Panc1 (cell line): ENCODE data around the gene NFE2L1.

Source experiments
- REST ChIP-seq, 2 experiments: IDR thresholded peaks; 2 replicates each; pipeline ENCODE4 v1.6.1; 2011 to 2012; ENCODE audit warnings: low read depth in 2 of 2, control low read depth in 1 of 2, low read length in 1 of 2, mild to moderate bottlenecking in 1 of 2, moderate library complexity in 1 of 2; ENCODE audit not compliant: insufficient read depth in 1 of 2
- SIN3A ChIP-seq: IDR thresholded peaks from 2 replicates; pipeline ENCODE4 v1.6.1; 2012; ENCODE audit warnings: low read depth, mild to moderate bottlenecking, low read length, moderate library complexity, borderline replicate concordance; ENCODE audit not compliant: insufficient read depth

DNA sequence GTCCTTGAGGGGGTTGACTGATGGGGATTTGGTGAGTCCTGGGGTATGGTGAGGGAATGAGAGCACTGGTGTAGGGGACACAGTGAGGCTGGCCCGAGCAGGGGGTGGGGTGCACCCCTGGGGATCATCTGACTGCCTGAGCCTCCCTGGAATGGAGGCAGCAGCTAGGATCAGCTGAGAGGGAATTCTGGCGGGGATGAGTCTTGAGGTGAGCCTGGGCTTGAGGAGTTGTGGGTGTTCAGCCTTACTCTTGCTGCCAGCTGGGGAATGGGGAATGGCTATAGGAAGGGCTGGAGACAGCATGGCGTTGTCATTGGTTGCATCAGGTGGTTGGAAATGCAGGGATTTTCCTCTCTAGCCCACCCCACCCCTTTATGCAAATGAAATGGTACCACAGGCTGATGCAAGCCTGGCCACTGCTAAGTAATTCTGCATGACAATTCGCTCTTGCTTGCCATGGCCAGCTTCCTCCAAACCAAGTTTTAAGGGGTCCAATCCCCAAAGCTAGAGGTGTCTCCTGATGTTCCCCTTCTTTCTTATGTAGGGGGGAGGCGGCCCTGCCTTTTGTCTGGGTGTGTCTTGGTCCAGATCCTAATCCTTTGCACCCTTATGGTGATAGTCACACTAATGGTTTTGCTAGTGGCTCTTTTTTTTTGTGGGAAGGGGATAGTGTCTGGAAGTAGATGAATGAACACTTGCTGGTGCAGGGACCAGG is 7.5 kb downstream of the NFE2L1 start:
- TF ChIP-seq SIN3A (no peak), REST (IDR thresholded peaks at IDR 0.05; ENCODE audit: insufficient read depth in 1 of 2, low read depth in 2 of 2, low read length in 1 of 2) (no peak)
